Activated CD8-positive, alpha-beta T cell treated with anti-CD3 and anti-CD28 coated beads for 36 hours (primary cell): ENCODE results near the gene FIS1. TPM values are rescaled to one million over a fixed set of nuclear protein-coding genes. Genes with fewer than 3 reads are reported as not detected.
"Not testable (repeated sequence)": the region's sequence is repeated elsewhere in the genome, so short reads cannot be mapped to it uniquely, and the experiment has no call there.

Experiments
- ATAC-seq: fragments of 200-7000 bp; cut with Tn5 transposase; one replicate; pipeline ENCODE4 v1.10.0; 2021; ENCODE audit warnings: mild to moderate bottlenecking, moderate library complexity
- CTCF ChIA-PET: fragments of 350-600 bp; sonication (Branson Sonifier 250); formaldehyde crosslinking; loops from one replicate; lab custom pipeline; 2021; ENCODE audit warnings: antibody characterized with exemption; lab: Charles Lee
- POLR2A ChIA-PET: fragments of 350-600 bp; sonication (Branson Sonifier 250); formaldehyde crosslinking; loops from one replicate; lab custom pipeline; 2021; ENCODE audit warnings: antibody characterized with exemption; lab: Charles Lee
- DNase-seq: peaks from one replicate; pipeline ENCODE4 v3.0.0-alpha.2; 2020
- H3K27ac Mint-ChIP-seq: one replicate; pipeline ENCODE4 v1.8.0; 2021; ENCODE audit warnings: mild to moderate bottlenecking, mixed read lengths
- H3K27me3 Mint-ChIP-seq: one replicate; pipeline ENCODE4 v1.8.0; 2021; ENCODE audit warnings: mixed read lengths
- H3K36me3 Mint-ChIP-seq: one replicate; pipeline ENCODE4 v1.8.0; 2021; ENCODE audit warnings: low read depth, mixed read lengths
- H3K4me1 Mint-ChIP-seq: one replicate; pipeline ENCODE4 v1.8.0; 2021; ENCODE audit warnings: low read depth, mixed read lengths
- H3K4me3 Mint-ChIP-seq: one replicate; pipeline ENCODE4 v1.8.0; 2021; ENCODE audit warnings: mild to moderate bottlenecking, moderate library complexity, mixed read lengths
- H3K9me3 Mint-ChIP-seq: one replicate; pipeline ENCODE4 v1.8.0; 2021; ENCODE audit warnings: mixed read lengths
- intact Hi-C: fragments of 100-400 bp; cut with micrococcal nuclease; formaldehyde crosslinking; loops from one replicate; pipeline ENCODE4 v1.10.0; 2022
- total RNA-seq, 2 experiments: library from RNA; stranded (reverse); gene quantifications; one replicate each; pipeline ENCODE4 v1.2.3, GENCODE V29; 2021
- TF ChIP-seq, protein P1 (sequence below): fragments of 200-600 bp; IDR thresholded peaks from one replicate; pipeline ENCODE4 v1.8.0; 2022; ENCODE audit warnings: antibody characterized with exemption, mild to moderate bottlenecking

FIS1 gene
- total RNA-seq, 2 experiments from 2014 or later: 86.5 to 96.8 TPM

DNA sequence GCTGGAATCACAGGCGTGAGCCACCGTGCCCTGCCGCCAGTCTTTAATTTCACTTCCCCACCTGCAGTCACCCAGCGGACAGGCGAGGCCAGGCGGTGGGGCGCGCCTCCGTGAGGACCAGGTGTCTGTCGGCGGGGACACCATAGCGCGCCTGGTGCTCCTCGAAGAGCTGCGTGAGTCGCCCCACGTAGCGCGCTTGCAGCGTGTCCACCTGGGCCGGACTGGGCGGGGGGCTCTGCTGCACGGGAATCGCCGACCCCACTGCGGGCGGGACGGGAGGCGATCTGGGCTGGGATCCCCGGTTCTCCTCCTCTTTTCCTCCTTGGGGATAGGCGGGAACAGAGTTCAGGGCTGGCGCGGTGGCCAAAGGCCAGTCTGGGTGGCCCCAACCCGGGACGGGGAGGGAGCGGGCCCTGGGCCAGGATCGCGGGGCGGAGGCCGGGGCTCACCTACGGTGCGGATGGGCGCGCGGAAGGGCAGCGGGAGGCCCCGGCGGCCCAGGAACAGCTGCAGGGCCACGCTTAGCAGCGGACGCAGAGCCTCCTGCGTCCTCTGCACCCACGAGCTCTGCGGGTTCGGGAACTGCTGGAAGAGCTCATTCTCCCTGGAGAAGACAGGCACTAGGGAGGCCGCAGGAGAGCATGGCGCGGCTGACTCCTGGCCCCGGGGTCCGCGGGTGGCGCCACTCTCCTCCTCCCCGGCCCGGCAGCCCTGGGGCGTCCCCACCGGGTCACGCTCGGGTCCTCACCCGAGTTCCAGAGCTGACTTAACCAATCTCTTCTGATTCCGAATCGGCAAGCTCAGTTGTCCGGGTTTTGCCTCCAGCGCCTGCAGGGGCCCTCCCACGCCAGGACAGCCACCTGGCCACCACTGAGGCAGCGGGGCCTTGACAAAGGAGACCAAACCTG is 42.9 kb downstream of the FIS1 start:
- H3K27me3 Mint-ChIP-seq: peaks cover 27% of the 10 kb centered on the region
- CTCF ChIA-PET: interaction anchor here (2.0 to 4.7 kb wide), 2 partner anchors 9 to 10 kb away, joined by 9 to 24 read pairs; no protein-coding TSS in a partner anchor
- intact Hi-C loops: no loop called here
- no peak overlapping the region for H3K27ac Mint-ChIP-seq
- TF ChIP-seq, protein P1, sequence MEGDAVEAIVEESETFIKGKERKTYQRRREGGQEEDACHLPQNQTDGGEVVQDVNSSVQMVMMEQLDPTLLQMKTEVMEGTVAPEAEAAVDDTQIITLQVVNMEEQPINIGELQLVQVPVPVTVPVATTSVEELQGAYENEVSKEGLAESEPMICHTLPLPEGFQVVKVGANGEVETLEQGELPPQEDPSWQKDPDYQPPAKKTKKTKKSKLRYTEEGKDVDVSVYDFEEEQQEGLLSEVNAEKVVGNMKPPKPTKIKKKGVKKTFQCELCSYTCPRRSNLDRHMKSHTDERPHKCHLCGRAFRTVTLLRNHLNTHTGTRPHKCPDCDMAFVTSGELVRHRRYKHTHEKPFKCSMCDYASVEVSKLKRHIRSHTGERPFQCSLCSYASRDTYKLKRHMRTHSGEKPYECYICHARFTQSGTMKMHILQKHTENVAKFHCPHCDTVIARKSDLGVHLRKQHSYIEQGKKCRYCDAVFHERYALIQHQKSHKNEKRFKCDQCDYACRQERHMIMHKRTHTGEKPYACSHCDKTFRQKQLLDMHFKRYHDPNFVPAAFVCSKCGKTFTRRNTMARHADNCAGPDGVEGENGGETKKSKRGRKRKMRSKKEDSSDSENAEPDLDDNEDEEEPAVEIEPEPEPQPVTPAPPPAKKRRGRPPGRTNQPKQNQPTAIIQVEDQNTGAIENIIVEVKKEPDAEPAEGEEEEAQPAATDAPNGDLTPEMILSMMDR: no peak
- H3K9me3 Mint-ChIP-seq: no peaks in the 10 kb centered on the region
- ATAC-seq (no peak), DNase-seq (no peak)
- H3K36me3 Mint-ChIP-seq: peaks cover 2% of the 10 kb centered on the region
- no peak overlapping the region for H3K4me3 Mint-ChIP-seq
- POLR2A ChIA-PET: interaction anchor here (0.8 kb wide), 1 partner anchor 15 kb away, joined by 3 read pairs; the partner anchor contains the start of gene PLOD3
- peaks cover 2% of the 10 kb centered on the region for H3K4me1 Mint-ChIP-seq

DNA sequence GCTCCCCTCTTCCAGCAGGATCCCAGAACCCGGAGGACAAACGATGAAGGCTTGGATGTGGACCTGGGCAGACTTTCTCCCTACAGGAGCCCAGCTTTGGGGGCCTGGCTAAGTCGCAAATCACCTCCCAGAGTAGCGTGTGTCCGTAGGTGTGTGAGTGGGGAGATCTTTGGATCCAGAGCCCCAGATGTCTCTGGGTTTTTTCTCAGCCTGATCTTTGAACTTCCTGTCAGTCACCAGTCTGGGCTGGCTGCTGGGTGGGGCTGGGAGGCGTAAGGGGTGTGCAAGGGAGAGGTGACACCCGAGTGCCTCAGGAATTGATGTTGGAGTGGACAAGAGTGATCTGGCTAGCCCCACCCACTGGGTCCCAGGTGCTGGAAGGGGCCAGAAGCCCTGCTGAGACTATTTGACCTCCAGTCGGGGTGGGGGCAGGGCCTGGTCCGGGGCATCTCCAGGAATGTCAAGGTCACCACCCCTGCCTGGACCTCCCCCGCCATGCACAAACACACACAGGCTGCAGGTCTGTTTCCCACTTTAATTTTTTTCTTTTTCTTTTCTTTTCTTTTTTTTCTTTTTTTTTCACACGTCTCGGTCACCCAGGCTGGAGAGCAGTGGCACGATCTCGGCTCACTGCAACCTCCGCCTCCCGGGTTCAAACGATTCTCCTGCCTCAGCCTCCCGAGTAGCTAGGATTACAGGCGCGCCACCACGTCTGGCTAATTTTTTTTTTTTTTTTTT is 43.9 kb downstream of the FIS1 start, which contains the start of gene MOGAT3:
Gene MOGAT3 (minus strand): TSS at position 175 of the 738 bp plus-strand sequence. CDS start 182 bp downstream, outside the sequence.
- peaks cover 27% of the 10 kb centered on the region for H3K27me3 Mint-ChIP-seq
- no peaks in the 10 kb centered on the region for H3K36me3 Mint-ChIP-seq
- ChIA-PET POLR2A (interaction anchor here (0.5 kb wide), 1 partner anchor 21 kb away, joined by 3 read pairs; no protein-coding TSS in a partner anchor), CTCF (interaction anchor here (0.6 to 2.0 kb wide), 3 partner anchors 9 to 204 kb away, joined by 3 to 9 read pairs (median 8); no protein-coding TSS in a partner anchor)
- no peak within 1 kb of the TSS for H3K4me3 Mint-ChIP-seq
- H3K4me1 Mint-ChIP-seq: peaks cover 2% of the 10 kb centered on the region
- DNase-seq (no peak), ATAC-seq (peak; percentile 56)
- TF ChIP-seq, protein P1: no peak
- H3K9me3 Mint-ChIP-seq: no peaks in the 10 kb centered on the region
- intact Hi-C loops: no loop called here
- no peak within 1 kb of the TSS for H3K27ac Mint-ChIP-seq

DNA sequence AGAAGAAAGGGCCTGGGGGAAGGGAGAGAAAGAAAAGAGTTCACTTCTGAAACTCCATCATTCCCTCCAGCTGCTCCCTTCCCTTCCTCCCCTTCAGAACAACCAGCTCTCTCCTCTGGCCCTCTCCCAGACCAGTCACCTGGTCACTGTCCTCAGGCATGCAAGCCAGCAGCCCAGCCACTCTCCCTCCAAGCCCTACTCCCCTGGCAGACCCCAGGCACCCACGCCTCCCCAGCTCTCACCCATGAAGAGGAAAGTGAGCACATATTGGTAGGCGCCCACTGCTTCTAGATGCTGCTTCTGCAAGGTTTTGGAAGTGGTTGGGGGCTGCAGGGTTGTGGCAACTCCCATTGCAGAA is 44.4 kb downstream of the FIS1 start:
- no peak for DNase-seq
- H3K27me3 Mint-ChIP-seq: peaks cover 29% of the 10 kb centered on the region
- intact Hi-C loops: no loop called here
- no peaks in the 10 kb centered on the region for H3K36me3 Mint-ChIP-seq
- peaks cover 2% of the 10 kb centered on the region for H3K4me1 Mint-ChIP-seq
- POLR2A ChIA-PET: interaction anchor here (0.5 kb wide), 1 partner anchor 21 kb away, joined by 3 read pairs; no protein-coding TSS in a partner anchor
- H3K9me3 Mint-ChIP-seq: no peaks in the 10 kb centered on the region
- ATAC-seq: no peak
- no peak overlapping the region for H3K4me3 Mint-ChIP-seq
- CTCF ChIA-PET: interaction anchor here (0.6 to 2.0 kb wide), 4 partner anchors 8 to 205 kb away, joined by 3 to 9 read pairs (median 6); partner anchors contain the start of genes PLOD3 and ZNHIT1
- H3K27ac Mint-ChIP-seq: no peak overlapping the region
- TF ChIP-seq, protein P1: no peak

DNA sequence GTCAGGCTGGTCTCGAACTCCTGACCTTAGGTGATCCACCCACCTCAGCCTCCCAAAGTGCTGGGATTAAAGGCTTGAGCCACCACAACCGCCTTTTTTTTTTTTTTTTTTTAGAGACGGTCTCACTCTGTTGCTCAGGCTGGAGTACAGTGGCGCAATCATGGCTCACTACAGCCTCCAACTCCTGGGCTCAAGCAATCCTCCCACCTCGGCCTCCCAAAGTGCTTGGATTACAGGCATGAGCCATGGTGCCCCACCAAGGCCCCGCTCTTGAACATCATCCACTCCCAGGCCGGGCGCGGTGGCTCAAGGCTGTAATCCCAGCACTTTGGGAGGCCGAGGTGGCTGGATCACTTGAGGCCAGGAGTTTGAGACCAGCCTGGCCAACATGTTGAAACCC is 45.4 kb downstream of the FIS1 start:
- CTCF ChIA-PET: interaction anchor here (1.0 to 2.0 kb wide), 5 partner anchors 7 to 83 kb away, joined by 4 to 9 read pairs (median 5); partner anchors contain the start of genes PLOD3 and ZNHIT1
- H3K36me3 Mint-ChIP-seq, ATAC-seq, H3K4me3 Mint-ChIP-seq, H3K9me3 Mint-ChIP-seq, H3K4me1 Mint-ChIP-seq, POLR2A ChIA-PET, intact Hi-C loops, H3K27ac Mint-ChIP-seq, DNase-seq: not testable (repeated sequence)
- H3K27me3 Mint-ChIP-seq: peaks cover 31% of the 10 kb centered on the region

DNA sequence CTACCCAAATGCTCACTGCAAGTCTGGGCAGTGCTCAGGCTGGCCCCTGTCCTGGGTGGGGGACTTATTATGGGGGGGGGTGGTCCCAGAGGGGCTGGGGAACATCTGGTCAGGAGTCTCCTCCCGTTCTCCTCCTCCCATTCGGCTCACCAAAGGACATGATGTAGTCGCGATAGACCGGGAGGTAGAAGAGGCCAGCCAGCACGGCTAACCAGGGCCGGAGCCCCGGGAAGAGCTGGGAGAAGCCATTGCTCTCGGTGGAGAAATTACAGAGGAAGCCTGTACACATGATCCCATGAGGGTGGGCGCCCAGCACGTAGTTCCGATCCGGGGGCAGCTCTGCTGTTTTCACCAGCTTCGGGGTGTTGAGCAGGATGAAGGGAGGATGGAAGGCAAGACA is 46.4 kb downstream of the FIS1 start:
- CTCF ChIA-PET: interaction anchor here (1.4 to 1.5 kb wide), 2 partner anchors 54 to 84 kb away, joined by 4 to 5 read pairs; no protein-coding TSS in a partner anchor

More for the DNA sequence above, 46.4 kb downstream of the FIS1 start:
- POLR2A ChIA-PET: no interaction called here
- Mint-ChIP-seq H3K27me3 (peaks cover 26% of the 10 kb centered on the region), H3K4me3 (no peak overlapping the region), H3K27ac (no peak overlapping the region), H3K9me3 (no peaks in the 10 kb centered on the region), H3K4me1 (peaks cover 2% of the 10 kb centered on the region), H3K36me3 (no peaks in the 10 kb centered on the region)
- intact Hi-C loops: no loop called here
- TF ChIP-seq, protein P1: no peak
- no peak for ATAC-seq
- no peak for DNase-seq
